ENCODE data around the gene PHACTR3.

Gene PHACTR3

DNA sequence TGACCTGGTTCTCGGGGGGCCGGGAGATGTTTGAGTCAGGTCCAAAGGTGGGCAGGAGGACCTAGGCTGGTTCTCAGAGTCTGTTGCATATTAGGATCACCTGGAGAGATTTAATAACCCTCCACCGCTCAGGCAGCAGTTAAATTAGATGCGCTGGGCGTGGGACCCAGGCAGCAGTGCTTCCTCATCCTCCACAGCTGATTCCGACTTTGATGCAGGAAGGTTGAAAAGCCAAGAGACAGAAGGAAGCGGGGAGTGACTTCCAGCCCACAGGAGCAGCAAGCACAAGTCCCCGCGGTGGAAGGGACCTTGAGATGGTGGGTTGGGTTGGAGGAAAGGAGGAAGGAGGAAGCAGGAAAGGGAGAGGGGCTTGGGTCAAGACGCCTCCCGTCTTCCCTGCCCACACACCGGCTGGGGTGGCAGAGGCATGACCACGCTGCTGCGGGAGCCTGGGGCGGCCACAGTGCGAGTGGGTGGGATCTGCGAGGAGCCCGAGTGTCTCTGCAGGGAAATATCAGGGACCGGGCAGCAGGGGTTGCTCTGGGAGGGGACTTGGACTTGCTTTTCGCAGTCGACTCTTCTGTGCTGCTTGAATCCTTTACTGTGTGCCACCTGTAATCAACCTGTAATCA, 146.0 kb downstream of the PHACTR3 start:
- no peaks in the 10 kb centered on the region for H3K27me3 ChIP-seq (ENCODE audit: control insufficient read depth, low read length)
- peaks cover 11% of the 10 kb centered on the region for H3K4me1 ChIP-seq (ENCODE audit: control insufficient read depth, low read length)
- no peaks in the 10 kb centered on the region for H4K20me1 ChIP-seq (ENCODE audit: control insufficient read depth, insufficient read depth, low read depth, low read length)
- H3F3A ChIP-seq (ENCODE audit: control insufficient read depth, insufficient read depth) = no peaks in the 10 kb centered on the region
- H3K36me3 ChIP-seq (ENCODE audit: control insufficient read depth, low read length) = no peaks in the 10 kb centered on the region
- no peaks in the 10 kb centered on the region for H3K79me2 ChIP-seq (ENCODE audit: control insufficient read depth, low read length)
- no peak overlapping the region for H3K4me2 ChIP-seq (ENCODE audit: low read length)
- H3K27ac ChIP-seq (ENCODE audit: low read depth, low read length) = no peak overlapping the region
- no peaks in the 10 kb centered on the region for H3K9me2 ChIP-seq (replicated peaks; ENCODE audit: control insufficient read depth, low read length)
- TF ChIP-seq, protein P1, sequence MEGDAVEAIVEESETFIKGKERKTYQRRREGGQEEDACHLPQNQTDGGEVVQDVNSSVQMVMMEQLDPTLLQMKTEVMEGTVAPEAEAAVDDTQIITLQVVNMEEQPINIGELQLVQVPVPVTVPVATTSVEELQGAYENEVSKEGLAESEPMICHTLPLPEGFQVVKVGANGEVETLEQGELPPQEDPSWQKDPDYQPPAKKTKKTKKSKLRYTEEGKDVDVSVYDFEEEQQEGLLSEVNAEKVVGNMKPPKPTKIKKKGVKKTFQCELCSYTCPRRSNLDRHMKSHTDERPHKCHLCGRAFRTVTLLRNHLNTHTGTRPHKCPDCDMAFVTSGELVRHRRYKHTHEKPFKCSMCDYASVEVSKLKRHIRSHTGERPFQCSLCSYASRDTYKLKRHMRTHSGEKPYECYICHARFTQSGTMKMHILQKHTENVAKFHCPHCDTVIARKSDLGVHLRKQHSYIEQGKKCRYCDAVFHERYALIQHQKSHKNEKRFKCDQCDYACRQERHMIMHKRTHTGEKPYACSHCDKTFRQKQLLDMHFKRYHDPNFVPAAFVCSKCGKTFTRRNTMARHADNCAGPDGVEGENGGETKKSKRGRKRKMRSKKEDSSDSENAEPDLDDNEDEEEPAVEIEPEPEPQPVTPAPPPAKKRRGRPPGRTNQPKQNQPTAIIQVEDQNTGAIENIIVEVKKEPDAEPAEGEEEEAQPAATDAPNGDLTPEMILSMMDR (IDR thresholded peaks at IDR 0.05; ENCODE audit: low read depth, low read length, poor library complexity, severe bottlenecking) = no peak
- no peak for TF ChIP-seq EZH2phosphoT487 (IDR thresholded peaks at IDR 0.05; ENCODE audit: borderline replicate concordance, low read length)
- no peak overlapping the region for H3K4me3 ChIP-seq (ENCODE audit: low read length)
- H3K9me3 ChIP-seq (ENCODE audit: control insufficient read depth, insufficient read depth, low read length) = no peaks in the 10 kb centered on the region

DNA sequence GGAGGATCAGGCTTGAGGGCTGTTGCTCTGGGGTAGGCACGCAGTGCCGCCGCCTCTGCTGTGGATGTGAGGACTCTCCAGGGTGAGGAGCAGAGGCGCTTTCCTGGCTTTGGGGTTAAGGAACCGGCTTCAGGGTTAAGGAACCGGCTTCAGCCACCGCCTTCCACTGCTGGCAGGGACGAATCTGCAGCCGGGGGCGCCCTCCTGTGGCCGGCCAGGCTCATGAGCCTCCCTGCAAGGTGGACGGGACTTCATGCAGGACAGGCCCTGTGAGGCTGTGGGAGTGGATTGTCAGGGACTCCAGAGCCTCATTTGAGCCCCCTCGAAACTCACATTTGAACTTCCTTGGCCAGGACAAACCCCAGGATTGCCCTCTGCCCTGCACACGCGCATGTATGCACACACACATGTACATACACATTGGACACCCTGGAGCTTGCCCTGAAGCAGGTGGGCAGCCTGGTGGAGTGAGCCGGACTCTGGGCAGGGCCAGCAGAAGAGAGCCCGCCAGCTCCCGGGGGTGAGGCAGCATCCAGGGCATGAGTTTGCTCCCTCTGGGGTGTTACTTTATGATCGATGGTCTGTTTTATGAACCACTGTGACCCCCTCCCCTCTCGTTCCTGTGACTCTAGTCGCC, 146.9 kb downstream of the PHACTR3 start:
- Histone ChIP-seq H3K9me2 (replicated peaks; ENCODE audit: control insufficient read depth, low read length) (no peaks in the 10 kb centered on the region), H3K4me1 (ENCODE audit: control insufficient read depth, low read length) (peaks cover 11% of the 10 kb centered on the region), H3K27ac (ENCODE audit: low read depth, low read length) (no peak overlapping the region), H3F3A (ENCODE audit: control insufficient read depth, insufficient read depth) (no peaks in the 10 kb centered on the region), H3K36me3 (ENCODE audit: control insufficient read depth, low read length) (no peaks in the 10 kb centered on the region), H3K4me2 (ENCODE audit: low read length) (no peak overlapping the region), H4K20me1 (ENCODE audit: control insufficient read depth, insufficient read depth, low read depth, low read length) (no peaks in the 10 kb centered on the region), H3K4me3 (ENCODE audit: low read length) (no peak overlapping the region), H3K79me2 (ENCODE audit: control insufficient read depth, low read length) (no peaks in the 10 kb centered on the region), H3K9me3 (ENCODE audit: control insufficient read depth, insufficient read depth, low read length) (no peaks in the 10 kb centered on the region), H3K27me3 (ENCODE audit: control insufficient read depth, low read length) (no peaks in the 10 kb centered on the region)
- no peak for TF ChIP-seq EZH2phosphoT487 (IDR thresholded peaks at IDR 0.05; ENCODE audit: borderline replicate concordance, low read length)
- TF ChIP-seq, protein P1 (IDR thresholded peaks at IDR 0.05; ENCODE audit: low read depth, low read length, poor library complexity, severe bottlenecking) = peak; percentile 75

DNA sequence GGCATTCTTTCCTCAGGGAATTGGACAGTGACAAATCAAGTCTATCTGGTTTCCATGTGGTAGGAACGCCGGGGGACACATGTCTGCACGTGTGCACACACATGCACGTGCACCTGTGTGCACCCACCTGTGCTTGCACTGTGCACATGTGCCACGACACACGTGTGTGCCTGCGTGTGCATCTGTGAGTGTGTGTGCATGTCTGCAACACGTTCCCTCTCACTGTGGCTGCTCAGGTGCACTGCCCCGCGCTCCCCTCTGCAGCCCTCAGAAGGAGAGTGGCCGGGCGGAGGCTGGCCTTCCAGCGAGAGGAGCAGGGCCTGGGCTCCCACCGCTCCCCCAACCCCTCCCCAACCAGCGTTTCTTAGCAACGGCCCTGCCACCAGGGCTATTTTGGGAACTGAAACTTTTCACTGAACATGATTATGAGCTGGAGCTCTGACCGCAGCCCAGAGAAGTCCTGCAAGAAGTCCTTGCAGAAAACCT, 147.8 kb downstream of the PHACTR3 start:
- H3K9me2 ChIP-seq (replicated peaks; ENCODE audit: control insufficient read depth, low read length) = no peaks in the 10 kb centered on the region
- H3K9me3 ChIP-seq (ENCODE audit: control insufficient read depth, insufficient read depth, low read length) = no peaks in the 10 kb centered on the region
- H3K79me2 ChIP-seq (ENCODE audit: control insufficient read depth, low read length) = no peaks in the 10 kb centered on the region
- peak overlapping the region; percentile 16; the same call in 1 of the 2 replicates for H3K4me2 ChIP-seq (ENCODE audit: low read length)
- H3F3A ChIP-seq (ENCODE audit: control insufficient read depth, insufficient read depth) = no peaks in the 10 kb centered on the region
- no peak overlapping the region for H3K4me3 ChIP-seq (ENCODE audit: low read length)
- H3K27me3 ChIP-seq (ENCODE audit: control insufficient read depth, low read length) = no peaks in the 10 kb centered on the region
- H3K27ac ChIP-seq (ENCODE audit: low read depth, low read length) = no peak overlapping the region
- H3K4me1 ChIP-seq (ENCODE audit: control insufficient read depth, low read length) = peaks cover 11% of the 10 kb centered on the region
- no peaks in the 10 kb centered on the region for H4K20me1 ChIP-seq (ENCODE audit: control insufficient read depth, insufficient read depth, low read depth, low read length)
- no peaks in the 10 kb centered on the region for H3K36me3 ChIP-seq (ENCODE audit: control insufficient read depth, low read length)
- TF ChIP-seq, protein P1 (IDR thresholded peaks at IDR 0.05; ENCODE audit: low read depth, low read length, poor library complexity, severe bottlenecking) = no peak
- TF ChIP-seq EZH2phosphoT487 (IDR thresholded peaks at IDR 0.05; ENCODE audit: borderline replicate concordance, low read length) = no peak
